ENCODE results near the gene ASXL1.
"Not testable (repeated sequence)": the region's sequence is repeated elsewhere in the genome, so short reads cannot be mapped to it uniquely, and the experiment has no call there.

GRCh38 chr20:32465901-32466675, 108.0 kb downstream of the ASXL1 start:
- TF ChIP-seq JUND (IDR thresholded peaks at IDR 0.05); CTCF (IDR thresholded peaks at IDR 0.05 in 2 of 3, conservative IDR thresholded peaks at IDR 0.05 in 1 of 3; ENCODE audit: borderline replicate concordance in 1 of 3, insufficient read depth in 1 of 3, low read depth in 2 of 3, low read length in 2 of 3); POLR2A (IDR thresholded peaks at IDR 0.05; ENCODE audit: borderline replicate concordance, extremely low read depth, insufficient read depth, insufficient read length): not testable (repeated sequence)
